GM21381 (cell line): Measurements from ENCODE around the gene CACNB1.

Source experiments
- ATAC-seq: cut with Tn5 transposase; IDR thresholded peaks from one replicate; pipeline ENCODE4 v1.9.1; 2021; ENCODE audit warnings: mild to moderate bottlenecking, moderate library complexity; ENCODE audit not compliant: unreplicated experiment

The CACNB1 gene

GRCh38 chr17:39204245-39204644 is 6.8 kb upstream of the CACNB1 start:
- ATAC-seq = no peak

- no peak for ATAC-seq
Measured at GRCh38 chr17:39200957-39201510, 3.6 kb upstream of the CACNB1 start.

GRCh38 chr17:39200070-39200879 is 2.8 kb upstream of the CACNB1 start, which contains the start of gene RPL19:
Gene RPL19, plus strand, starts transcription at chr17:39200283. Its CDS starts 62 bp downstream, at chr17:39200345.
- ATAC-seq = peak; percentile 54

- peak; percentile 67 for ATAC-seq
Measured at GRCh38 chr17:39199820-39200069, 2.3 kb upstream of the CACNB1 start.

- ATAC-seq = no peak
Measured at GRCh38 chr17:39198186-39198566, 707 bp upstream of the CACNB1 start.

GRCh38 chr17:39196808-39197291 is 619 bp downstream of the CACNB1 start:
- no peak for ATAC-seq

GRCh38 chr17:39196241-39196807 is 1.1 kb downstream of the CACNB1 start:
- no peak for ATAC-seq

GRCh38 chr17:39195568-39196160 is 1.8 kb downstream of the CACNB1 start:
- no peak for ATAC-seq

GRCh38 chr17:39194985-39195524 is 2.4 kb downstream of the CACNB1 start:
- no peak for ATAC-seq

GRCh38 chr17:39194089-39194984 is 3.1 kb downstream of the CACNB1 start:
- no peak for ATAC-seq

GRCh38 chr17:39193346-39193745 is 4.1 kb downstream of the CACNB1 start:
- no peak for ATAC-seq

GRCh38 chr17:39192901-39193300 is 4.6 kb downstream of the CACNB1 start:
- ATAC-seq = no peak

- ATAC-seq = no peak
Measured at GRCh38 chr17:39191750-39192510, 5.5 kb downstream of the CACNB1 start.

GRCh38 chr17:39187152-39187830 is 10.2 kb downstream of the CACNB1 start:
- no peak for ATAC-seq

- no peak for ATAC-seq
Measured at GRCh38 chr17:39186481-39187002, 10.9 kb downstream of the CACNB1 start.

GRCh38 chr17:39183720-39184119 is 13.7 kb downstream of the CACNB1 start:
- ATAC-seq = no peak

- ATAC-seq = no peak
Measured at GRCh38 chr17:39183045-39183444, 14.4 kb downstream of the CACNB1 start.

GRCh38 chr17:39181303-39181702 is 16.2 kb downstream of the CACNB1 start:
- ATAC-seq = no peak

- no peak for ATAC-seq
Measured at GRCh38 chr17:39178536-39178935, 18.9 kb downstream of the CACNB1 start.
